NB4 (cell line): ENCODE results near the gene LIME1.

Experiments
- POLR2A ChIP-seq: IDR thresholded peaks from 2 replicates; pipeline ENCODE4 v1.6.1; 2011; ENCODE audit warnings: mild to moderate bottlenecking; ENCODE audit not compliant: insufficient read length; ENCODE audit errors: extremely low read depth
- TF ChIP-seq, protein P1 (sequence below): IDR thresholded peaks from one replicate; pipeline ENCODE4 v1.5.1; 2012; ENCODE audit warnings: low read depth, low read length
- TF ChIP-seq, protein P2 (sequence below): IDR thresholded peaks from 2 replicates; pipeline ENCODE4 v1.6.1; 2011; ENCODE audit warnings: low read depth, low read length

DNA sequence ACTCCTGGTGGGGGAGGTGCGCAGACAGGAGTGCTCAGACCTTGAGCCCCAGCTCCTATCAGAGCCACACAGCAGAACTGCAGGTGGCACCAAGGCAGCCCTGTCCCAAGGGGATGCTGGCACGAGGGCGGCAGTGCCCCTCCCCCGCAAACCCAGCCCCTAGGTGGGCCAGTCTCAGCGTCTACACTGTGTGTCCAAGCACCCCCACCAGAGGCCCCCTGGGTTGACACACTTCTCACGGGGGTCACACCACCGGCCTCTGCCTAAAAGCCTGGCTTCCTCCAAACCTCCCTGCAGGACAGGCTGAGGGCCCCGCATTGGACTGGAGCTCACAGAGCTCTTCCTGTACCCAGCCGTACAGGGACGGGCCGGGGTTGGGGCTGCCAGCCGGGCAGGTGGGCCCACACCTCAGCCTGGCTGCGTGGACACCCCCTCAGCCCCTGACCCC is 11.2 kb downstream of the LIME1 start:
- no peak for TF ChIP-seq POLR2A
- TF ChIP-seq, protein P1, sequence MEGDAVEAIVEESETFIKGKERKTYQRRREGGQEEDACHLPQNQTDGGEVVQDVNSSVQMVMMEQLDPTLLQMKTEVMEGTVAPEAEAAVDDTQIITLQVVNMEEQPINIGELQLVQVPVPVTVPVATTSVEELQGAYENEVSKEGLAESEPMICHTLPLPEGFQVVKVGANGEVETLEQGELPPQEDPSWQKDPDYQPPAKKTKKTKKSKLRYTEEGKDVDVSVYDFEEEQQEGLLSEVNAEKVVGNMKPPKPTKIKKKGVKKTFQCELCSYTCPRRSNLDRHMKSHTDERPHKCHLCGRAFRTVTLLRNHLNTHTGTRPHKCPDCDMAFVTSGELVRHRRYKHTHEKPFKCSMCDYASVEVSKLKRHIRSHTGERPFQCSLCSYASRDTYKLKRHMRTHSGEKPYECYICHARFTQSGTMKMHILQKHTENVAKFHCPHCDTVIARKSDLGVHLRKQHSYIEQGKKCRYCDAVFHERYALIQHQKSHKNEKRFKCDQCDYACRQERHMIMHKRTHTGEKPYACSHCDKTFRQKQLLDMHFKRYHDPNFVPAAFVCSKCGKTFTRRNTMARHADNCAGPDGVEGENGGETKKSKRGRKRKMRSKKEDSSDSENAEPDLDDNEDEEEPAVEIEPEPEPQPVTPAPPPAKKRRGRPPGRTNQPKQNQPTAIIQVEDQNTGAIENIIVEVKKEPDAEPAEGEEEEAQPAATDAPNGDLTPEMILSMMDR = no peak
- TF ChIP-seq, protein P2, sequence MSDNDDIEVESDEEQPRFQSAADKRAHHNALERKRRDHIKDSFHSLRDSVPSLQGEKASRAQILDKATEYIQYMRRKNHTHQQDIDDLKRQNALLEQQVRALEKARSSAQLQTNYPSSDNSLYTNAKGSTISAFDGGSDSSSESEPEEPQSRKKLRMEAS = no peak
